Erythroblast (primary cell): ENCODE results near the gene SLC44A3.

Experiments used
- GATA1 ChIP-seq: IDR thresholded peaks from 2 replicates; pipeline ENCODE4 v1.6.1; 2011; ENCODE audit warnings: low read depth, mild to moderate bottlenecking, control low read depth, low read length, moderate library complexity
- POLR2A ChIP-seq: IDR thresholded peaks from 2 replicates; pipeline ENCODE4 v1.6.1; 2011; ENCODE audit warnings: mild to moderate bottlenecking, low read length

- TF ChIP-seq POLR2A (no peak), GATA1 (no peak)
Observed at GRCh38 chr1:94884106-94884505, 63.9 kb downstream of the SLC44A3 start.
